Effector CD8-positive, alpha-beta T cell (primary cell): ENCODE measurements around the gene PGBD5.
A peak's percentile ranks its signal among the peaks of the same experiment; 100 is the strongest.

Experiments
- DNase-seq: peaks from one replicate; lab custom pipeline; 2025; lab: John Stamatoyannopoulos, UW

The PGBD5 gene

DNA sequence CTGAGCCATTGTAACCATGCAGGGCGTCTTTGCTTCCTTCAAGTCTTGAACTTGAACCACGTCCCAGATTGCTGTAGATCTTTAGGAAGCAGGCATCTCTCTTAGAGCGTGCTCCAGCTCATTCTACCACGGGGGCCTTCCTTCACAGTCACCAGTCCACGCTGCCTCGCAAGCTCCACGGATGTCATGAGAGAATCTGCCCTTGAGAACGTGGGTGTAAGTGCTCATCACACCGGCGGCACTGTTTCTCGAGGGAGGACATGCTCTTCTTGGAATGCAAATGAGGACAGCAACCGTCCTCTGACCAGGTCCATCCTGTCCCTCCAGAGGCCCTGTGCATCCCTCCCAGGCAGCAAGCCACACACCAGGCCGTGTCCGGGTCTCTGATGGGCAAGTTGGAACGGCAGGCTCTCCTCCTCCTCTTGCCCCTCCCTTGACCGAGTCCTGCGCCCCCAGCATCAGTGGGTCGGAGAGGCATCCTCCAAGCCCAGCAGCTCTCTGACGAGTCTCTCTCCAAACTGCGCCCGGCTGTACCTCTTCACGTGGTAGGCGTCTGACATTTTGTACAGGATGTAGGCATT is 103.1 kb downstream of the PGBD5 start:
- no peak for DNase-seq

DNA sequence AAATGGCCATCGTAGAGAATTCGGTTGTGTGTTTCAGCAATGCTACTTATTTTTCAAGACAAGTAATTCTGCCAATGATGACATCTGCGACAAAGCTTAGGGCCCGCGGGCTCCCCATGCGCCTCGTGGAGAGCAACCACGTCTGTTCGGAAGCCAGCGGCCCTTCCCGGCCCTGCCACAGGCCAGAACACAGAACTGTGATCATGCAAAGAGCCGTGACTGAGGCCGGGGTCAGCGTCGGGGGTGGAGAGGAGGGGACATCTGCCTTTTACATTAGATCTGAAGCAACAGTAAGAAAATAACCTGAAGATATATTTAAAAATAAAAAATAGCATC is 103.7 kb downstream of the PGBD5 start:
- DNase-seq = no peak

DNA sequence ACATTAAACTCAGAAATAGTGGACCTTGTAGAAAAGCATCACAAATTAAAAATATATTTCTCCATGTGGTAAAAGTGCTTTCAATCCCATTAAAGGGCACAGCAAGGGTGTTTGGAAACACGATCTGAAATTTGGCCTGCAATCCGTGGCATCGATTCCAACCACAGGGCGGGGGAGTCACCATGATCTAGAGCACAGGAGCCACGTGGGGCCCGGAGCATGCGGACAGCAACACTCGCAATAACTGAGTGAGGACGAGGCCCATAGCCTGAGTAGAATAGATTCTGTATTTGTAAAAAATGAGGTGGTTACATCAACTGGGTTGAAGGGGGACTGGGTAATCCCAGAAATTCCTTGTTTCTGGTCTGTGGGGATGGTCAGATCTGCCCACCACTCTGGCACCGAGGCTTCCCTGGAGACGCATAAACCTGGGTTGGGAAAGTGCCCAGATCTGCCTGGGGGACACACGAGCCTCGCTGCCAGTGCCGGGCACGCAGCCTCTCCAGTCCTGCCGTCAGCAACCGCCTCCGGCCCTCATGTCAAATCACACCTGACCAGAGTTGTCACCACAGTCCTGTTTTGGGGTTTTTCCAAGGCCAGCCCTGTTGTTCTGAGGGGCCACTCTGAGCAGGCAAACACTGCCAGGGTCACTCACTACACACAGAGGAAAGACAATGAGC is 104.3 kb downstream of the PGBD5 start:
- no peak for DNase-seq

DNA sequence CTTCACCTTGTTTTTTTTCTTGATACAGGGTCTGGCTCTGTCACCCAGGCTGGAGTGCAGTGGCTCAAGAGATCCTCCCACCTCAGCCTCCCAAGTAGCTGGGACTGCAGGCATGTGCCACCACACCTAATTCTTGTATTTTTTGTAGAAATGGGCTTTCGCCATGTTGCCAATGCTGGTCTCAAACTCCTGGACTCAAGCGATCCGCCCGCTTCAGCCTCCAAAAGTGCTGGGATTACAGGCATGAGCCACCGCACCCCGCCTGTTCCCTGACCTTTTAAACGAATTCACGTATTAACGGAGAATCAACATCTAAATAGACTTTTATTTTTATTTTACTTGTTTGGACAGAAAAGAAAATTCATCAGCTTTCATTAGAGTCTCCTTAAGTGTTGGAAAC is 104.8 kb downstream of the PGBD5 start:
- no peak for DNase-seq

DNA sequence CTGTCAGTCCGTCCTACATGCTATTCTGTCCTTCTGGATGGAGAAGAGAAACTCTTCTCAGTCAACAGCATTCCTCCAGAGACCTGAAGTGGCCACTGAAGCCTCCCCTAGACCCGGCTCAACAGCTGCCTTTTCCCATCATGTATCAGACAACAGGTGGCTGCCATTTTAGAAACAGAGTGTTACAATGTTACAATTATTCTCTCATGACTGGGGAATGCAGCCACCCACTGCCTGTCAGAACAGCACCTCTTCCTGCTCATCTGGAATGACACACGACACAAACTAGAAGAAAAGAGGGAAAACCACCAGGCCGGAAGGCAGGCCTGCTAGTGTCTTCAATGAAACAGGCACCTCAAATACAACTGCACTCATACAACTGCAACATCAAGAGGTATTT is 105.3 kb downstream of the PGBD5 start:
- no peak for DNase-seq

DNA sequence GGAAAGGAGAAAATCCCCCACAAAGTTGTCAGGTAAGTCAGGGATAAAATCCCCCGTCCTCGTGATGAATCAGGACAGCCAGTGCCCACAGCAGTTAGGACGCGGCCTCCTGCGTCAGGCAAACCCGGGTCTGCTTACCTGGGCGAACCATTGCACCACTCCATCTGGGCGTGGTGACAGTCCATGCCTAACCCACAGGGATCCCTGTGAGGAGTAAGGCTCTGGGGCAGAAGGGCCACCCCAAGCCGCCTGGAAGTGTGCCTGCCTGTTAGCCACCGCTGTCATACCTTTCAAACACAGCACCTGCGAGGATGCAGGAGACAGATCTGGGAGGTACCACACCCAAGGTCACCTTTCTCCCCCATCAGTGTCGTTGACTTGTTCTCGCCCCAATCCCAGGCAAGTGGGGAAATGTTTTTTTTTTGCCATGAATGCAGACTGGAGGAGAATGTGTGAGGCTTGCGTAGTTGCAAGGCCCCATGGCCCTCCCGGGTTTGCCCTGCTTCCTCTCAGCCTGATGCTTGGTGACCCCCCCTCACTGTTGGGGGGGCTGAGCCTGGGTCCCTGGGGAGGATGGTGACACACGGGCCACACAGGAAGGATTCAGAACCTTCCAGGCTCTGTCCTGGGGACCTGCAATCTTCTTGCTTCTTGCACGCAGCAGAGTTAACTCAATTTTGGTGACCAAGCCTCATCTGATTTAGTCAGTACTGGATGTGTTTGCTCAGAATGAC is 107.0 kb downstream of the PGBD5 start:
- no peak for DNase-seq

DNA sequence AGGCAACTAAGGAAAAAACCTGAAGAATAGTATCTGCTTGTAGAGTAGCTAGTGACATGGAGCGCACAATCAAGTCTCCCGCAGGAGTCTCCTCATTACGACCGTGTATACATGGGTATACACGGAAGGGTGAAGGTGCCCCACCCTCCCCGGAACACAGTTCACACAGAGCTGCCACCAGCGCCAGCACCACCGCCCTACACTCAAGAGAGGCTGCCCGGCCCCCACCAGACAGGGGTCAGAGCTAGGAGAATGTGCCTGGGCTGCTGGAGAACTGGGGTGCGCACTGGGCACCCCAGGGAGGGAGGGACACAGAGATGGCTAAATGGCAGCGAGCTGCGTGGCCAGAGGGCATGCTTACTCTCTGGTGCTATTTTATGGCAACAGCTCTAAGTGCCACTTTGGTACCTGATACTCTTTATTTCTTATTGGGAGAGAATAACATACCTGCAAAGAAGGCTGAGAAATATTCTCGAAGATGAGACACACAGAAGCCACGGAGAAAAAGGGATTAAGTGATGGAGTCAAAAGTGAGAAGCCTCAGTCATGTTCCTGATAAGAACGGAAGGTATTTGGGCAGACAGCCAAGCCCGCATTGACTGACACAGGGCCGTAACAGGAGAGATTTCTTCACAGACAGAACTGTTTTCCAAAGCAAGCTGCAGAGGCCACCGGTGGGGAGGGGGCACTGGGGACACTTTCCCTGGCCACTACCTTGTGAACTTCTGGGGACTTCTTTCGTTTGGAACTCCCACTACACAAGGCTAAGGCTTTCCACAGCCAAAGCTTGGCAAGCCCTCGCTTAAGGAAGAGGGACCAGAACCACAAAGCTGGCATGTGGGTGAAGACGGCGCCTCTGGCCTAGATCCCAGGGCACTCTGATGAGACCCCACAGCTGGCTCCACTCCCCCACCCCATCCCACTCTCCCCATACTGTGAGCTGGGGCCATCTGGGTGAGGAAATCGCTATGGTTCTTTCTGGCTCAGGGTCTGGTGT is 108.0 kb downstream of the PGBD5 start:
- no peak for DNase-seq

DNA sequence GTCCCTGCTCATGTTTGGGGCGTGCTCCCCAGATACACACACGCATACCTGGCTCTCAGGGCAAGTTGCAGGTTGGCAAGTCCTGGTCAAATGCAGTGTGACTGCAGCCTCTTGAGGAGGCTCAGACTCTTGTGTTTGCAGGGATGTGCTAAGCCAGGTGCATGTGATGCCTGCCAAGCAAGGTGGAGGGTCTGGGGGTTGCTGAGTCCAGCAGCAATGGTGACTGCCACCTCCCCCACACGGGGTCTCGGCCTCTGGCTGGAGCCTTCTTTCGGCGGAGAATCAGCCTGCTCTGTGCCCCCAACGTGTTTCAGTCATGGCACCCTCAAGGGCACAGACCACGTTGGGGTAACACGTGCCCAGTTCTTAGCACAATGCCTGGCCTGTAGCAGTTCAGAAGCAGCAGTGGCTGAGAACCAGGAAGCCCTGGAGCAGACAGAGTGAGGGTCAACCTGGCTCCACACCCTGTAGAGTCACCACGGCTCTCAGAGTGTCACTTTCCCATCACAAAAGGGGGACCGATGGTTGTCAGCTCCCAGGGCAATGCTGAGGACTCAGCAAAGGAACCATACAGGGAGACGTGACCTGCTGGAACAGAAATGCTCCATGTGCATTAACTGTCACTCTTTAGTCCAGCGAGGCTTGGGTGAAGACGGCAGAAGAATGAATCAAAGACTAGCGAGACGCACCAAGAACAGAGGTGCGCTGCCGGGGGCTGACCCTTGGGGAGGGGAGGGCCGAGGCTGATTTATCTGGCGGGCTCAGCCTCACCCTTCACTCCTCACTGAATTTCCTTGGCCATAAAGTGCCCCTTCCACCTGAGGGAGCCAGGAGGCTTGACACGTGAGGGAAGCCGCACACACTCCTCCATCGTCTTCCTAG is 109.0 kb downstream of the PGBD5 start:
- DNase-seq = no peak

DNA sequence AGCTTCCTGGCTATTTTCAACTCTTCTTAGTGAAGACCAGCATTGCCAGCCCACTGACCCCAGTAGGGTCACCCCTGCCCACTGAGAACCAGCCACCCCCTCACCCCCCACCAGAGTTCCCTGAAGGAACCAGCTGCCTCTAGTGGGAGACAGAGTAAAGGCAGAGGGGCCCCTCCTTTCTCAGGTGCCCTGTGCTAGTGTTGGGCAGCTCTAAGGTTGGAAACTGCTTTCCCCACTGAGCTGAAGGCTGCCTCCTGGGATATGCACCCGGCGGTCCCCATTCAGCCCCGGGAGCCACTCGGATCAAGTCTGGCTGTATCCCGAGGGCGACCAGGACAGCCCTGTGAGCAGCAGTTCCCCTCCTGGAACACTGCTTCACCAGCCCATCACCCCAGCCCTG is 111.0 kb downstream of the PGBD5 start:
- DNase-seq = no peak

DNA sequence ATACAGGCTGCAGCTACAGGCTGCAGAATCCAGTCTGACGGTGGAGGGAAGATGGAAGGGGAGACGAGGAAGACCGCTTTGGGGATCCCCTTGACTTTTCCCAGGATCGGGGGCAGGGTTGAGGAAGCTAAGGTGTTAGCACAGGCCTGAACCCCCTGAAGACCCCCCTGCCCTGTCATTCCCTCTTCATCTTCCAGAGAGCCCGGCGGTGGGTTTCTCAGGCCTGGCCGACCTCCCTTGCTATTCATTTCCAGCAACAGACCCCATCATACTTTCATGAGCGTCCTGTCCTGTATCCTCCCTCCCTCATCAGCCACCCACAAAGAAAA is 112.0 kb downstream of the PGBD5 start:
- DNase-seq = no peak

DNA sequence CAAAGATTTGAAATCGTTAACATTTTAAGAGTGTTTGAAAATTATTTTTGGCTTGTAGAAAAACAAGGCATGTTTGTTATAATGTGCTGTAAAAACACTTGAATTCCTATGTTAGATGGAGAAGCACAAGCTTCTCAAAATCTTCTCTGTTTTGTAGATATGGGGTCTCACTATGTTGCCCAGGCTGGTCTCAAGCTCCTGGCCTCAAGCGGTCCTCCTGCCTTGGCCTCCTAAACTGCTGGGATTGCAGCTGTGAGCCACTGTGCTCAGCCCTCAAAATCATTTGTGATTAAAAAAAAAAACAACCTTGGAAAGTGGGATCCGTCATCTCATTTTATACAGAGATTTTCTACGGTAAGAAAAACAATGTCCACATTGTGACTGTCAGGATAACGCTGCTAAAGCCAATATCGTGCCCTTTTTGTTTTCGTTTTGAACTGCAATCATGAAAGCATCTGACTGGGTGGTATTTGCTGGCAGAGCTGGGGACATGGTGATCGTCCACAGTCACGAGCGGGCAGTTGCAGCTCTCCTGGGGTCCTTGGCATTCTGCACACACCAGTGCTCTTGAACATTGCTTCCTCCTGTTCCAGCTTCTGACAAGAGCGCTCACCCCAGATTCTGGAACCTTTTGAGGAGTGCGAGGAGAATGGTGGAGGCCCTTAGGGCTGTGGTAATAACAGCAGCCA is 112.5 kb downstream of the PGBD5 start:
- no peak for DNase-seq

DNA sequence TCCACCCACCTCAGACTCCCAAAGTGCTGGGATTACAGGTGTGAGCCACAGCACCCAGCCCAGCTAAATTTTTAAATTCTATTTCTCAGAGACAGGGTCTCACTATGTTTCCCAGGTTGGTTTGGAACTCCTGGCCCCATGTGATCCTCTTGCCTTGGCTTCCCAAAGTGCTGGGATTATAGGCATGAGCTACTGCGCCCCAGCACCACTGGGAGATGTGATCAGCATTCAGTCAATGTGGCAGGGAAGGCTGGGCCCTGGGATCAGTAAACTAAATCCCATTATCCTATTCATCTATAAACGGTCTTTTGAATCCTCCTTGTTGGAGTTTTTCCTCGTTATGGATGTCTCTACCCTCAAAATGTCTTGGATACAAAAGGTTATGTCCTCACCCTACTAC is 113.5 kb downstream of the PGBD5 start:
- no peak for DNase-seq

DNA sequence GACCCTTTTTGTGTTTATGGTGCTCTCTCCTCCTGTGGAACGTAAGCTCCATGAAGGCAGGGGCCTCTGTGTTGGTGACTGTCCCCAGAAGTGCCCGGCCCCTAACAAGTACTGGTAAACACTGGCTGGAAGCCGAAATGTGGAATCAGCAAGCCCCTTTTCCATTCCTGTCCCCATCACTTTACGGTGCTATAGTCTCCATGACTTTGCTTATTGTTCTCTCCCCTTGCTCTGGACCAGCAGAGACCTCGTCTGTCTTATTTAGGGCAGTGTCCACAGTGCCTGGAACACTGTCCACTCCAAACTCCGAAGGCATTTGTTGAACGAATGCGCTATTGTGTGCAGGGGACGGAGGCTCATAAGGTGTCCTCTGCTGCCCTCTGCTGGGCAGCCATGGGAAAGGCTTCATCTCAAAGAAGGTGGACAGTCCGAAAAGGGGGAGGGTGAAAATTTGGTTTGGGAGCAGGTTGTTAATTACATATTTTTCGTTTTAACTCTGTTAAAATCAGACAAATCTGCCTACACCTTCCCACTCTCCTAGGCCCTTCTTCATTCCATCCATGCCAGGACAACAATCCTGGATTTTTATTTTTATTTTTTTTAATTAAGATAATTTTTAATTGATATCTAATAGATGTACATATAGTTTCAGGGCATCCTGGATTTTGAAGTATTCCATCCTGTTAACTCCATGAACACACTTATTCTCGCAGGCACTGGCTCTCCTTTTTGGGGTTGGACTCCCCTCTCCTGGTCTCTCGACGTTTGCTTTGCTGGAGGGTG is 115.6 kb downstream of the PGBD5 start:
- peak; percentile 52 for DNase-seq

DNA sequence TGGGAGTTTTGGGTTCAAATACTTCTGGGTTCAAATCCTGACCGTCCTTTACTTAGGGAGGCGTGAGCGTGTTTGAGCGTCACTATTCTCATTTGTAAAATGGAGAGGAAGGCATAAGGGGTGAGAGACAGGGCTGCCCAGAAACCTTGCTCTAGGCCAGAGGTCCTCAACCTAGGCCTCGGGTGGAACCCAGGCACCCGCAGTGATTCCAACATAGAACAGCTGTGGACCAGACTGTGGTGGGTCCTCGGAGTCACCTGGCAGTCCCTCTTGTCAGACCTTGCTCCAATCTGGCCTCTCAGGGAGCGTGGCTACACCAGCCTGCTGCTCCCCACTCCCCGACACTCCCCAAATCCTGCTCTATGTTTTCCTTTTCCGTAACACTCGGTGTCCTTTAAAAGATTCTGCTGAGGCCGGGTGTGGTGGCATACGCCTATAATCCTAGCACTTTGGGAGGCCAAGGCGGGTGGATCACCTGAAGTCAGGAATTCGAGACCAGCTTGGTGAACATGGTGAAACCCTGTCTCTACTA is 116.4 kb downstream of the PGBD5 start:
- no peak for DNase-seq

DNA sequence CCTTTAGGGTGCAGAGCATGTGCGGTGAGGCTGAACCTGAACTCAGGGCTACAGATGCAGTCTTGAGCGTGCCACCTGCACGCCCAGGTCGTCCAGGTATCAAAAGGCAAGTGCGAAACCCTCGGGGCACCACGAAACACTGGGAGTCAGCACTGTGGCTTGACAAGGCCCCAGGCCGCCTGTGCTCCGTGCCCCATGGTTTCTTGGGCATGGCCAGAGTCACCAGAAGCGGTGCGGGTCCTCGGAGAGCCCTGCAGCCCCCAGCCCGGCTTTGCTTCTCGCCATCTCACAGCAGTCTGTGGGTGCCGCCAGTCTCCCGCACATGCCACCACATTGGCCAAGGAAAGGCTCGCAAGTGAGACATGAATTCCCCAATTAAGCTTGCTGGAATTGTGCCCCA is 117.3 kb downstream of the PGBD5 start:
- DNase-seq = no peak

DNA sequence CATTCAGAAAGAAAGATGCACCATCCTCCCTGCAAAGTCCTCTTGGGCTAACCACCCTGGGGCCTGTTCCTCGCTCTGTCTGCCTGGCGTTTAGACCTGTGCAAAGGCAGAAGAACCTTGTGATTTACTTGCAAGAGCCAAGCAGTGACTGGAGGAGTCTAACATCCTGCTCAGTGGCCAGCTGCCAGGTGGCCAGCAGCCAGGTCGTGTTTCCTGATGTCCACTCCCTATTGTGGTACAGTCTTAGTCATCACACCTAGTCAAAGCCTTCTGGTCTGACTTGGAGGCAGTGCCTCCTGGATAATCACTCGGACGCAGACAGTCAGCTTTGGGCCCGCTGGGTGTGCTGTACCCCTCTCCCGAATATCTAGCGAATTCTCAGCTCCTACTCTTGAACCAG is 118.1 kb downstream of the PGBD5 start:
- no peak for DNase-seq

DNA sequence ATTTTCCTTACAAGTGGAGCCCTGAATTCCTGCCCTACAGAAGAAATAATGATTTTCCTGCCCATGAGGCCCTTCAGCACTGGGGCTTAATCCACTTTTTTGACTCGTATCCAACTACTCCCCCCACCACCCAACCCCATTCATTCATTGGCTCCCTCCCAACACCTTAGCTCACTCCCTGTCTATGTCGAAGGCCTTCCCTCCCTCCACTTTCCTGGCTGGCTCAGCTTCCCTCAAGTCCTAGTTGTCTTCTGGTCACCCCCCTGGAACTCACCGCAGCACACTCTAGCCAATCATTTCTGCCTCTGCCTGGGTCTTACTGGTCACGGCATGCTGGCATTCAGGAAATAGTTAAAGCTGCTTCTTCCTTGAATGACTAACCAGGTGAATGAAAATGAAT is 118.9 kb downstream of the PGBD5 start:
- DNase-seq = no peak

DNA sequence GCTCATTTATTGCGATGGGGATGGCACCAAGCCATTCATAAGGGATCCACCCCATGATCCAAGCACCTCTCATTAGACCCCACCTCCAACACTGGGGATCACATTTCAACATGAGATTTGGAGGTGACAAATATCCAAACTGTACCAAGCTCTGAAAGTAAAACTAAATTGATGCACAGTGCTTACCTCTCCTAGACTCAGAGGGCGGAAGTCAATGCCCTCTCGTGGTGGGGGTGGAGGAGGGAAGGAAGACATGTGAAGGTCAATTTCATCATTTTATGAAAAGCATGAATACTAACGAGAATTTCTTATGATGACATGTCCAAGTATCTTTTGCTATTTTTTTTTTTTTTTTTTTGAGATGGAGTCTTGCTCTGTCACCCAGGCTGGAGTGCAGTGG is 120.0 kb downstream of the PGBD5 start:
- DNase-seq = no peak

DNA sequence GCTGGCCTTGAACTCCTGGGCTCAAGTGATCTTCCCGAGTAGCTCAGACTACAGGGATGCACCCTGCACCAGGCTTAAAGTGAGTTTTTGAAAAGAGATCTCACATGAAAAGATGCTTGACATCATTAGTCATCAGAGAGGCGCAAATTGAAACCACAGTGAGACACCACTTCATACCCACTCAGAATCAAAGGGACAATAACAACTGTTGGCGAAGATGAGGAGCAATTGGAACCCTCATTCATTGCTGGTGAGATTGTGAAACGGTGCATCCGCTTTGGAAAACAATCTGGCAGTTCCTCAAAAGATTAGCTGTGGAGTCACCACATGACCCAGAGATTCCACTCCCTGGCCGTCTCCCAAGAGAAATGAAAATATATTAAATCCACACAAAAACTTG is 122.3 kb downstream of the PGBD5 start:
- no peak for DNase-seq

DNA sequence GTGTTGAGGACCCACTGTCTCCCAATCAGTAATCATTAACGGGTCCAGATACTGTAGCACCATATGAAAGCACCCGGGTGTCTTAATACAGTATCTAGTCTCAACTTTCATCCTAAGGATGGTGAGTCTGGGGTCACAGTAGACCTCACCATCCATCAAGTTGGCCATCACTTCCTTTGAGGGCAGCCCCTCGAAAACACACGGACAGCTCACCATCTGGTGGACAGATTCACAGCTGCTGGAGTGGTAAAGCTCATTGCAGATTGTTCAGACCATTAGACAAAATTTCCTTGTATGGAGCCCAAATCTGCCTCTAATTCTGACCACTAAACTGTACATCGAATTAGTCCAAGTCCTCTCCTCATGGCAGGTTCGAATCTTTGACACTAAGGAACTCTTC is 123.1 kb downstream of the PGBD5 start:
- DNase-seq = no peak
